HG03064 (cell line): ENCODE results near the gene SF3B3.

Experiments used
- ATAC-seq: cut with Tn5 transposase; IDR thresholded peaks from one replicate; pipeline ENCODE4 v1.9.1; 2021; ENCODE audit warnings: low read depth; ENCODE audit not compliant: unreplicated experiment

SF3B3 gene

DNA sequence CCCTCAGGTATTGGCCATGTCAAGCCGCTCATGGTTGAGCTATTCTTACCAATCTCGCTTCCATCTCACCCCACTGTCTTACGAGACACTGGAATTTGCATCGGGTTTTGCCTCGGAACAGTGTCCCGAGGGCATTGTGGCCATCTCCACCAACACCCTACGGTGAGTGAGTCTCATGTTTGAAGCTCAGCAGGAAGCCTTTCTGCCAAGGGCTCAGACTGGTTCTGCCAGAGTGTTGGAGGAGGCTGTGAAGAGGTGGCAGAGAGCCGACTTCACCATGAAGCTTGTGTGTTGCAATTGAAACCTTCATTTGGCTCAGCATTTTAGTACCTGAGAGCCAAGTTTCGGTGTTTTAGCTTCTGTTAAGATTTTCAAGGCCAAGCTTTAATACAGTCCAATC, 38.0 kb downstream of the SF3B3 start:
- no peak for ATAC-seq

DNA sequence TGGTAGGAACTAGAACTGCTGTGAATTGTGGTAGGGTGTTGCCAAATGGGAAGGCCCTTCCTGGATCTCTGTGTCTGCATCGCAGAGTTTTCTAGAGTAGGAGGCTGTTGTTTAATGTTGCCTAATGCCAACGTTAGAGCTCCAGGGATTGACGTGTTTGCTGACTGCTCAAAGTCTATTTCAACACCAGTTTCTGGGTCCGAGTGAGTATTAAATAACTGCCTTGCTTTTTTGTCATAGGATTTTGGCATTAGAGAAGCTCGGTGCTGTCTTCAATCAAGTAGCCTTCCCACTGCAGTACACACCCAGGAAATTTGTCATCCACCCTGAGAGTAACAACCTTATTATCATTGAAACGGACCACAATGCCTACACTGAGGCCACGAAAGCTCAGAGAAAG, 40.0 kb downstream of the SF3B3 start:
- no peak for ATAC-seq

DNA sequence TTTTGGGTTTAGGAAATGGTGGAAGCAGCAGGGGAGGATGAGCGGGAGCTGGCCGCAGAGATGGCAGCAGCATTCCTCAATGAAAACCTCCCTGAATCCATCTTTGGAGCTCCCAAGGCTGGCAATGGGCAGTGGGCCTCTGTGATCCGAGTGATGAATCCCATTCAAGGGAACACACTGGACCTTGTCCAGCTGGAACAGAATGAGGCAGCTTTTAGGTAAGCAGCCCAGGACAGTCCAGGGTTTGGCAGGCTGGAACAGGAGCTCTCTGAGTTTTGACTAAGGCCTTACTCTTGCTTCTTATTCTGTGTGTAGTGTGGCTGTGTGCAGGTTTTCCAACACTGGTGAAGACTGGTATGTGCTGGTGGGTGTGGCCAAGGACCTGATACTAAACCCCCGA, 41.4 kb downstream of the SF3B3 start:
- ATAC-seq, result no peak

DNA sequence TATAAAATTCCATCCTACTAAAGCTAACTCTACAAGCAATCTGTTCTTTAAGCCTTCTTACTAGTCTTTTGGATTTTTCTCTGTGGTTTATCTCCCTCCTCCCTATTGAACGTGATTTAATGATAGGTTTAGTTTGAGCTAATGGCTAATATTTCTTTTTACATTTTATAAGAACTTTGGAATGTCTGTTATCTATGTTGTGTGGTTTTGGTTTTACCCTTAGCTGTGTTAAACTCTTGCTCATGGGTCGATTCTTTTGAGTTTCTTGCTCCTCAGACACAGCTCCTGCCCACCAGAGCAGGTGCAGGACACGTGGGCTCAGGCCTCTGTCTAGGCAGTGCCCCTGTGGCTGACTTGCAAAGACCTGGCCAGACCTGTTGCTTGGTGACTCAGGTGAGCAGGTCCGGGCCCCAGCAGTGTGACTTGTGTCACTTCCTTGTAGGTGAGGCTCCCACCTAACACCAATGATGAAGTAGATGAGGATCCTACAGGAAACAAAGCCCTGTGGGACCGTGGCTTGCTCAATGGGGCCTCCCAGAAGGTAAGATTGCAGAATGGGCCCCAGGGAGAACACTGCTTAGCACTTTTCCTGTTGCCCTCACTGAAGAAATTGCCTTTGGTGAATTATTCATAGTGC, 45.1 kb downstream of the SF3B3 start:
- ATAC-seq, result no peak

DNA sequence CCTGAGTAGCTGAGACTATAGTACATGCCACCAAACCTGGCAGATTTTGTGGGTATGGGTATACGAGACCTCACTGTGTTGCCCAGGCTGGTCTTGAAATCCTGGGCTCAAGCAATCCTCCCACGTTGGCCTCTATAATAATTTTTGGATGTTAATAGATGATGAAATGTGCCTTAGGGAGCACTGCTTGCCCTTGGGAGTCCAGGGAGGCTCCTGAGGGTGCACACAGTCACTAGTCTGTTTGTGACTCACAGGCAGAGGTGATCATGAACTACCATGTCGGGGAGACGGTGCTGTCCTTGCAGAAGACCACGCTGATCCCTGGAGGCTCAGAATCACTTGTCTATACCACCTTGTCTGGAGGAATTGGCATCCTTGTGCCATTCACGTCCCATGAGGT, 46.1 kb downstream of the SF3B3 start:
- no peak for ATAC-seq

DNA sequence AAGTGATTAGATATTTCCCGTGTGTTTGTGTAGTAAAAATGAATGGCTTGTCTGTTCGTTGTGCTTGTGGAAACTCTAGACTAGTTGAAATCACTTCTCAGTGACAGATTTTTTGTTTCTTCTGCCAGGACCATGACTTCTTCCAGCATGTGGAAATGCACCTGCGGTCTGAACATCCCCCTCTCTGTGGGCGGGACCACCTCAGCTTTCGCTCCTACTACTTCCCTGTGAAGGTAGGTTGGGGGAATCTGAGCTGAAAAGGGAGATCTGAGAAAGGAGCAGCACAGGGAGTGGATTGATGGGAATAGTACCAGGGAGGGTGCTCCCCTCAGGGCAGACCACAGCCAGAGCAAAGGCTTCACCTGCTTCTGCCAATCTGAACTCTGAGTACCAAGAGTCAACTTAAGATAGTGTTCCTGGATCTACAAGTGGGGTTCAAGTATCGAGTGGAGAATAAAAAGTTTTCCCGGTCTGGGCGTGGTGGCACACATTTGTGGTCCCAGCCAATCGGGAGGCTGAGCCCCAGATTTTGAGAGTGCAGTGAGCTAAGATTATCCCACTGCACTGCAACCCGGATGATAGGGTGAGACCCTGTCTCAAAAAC, 47.5 kb downstream of the SF3B3 start:
- no peak for ATAC-seq

DNA sequence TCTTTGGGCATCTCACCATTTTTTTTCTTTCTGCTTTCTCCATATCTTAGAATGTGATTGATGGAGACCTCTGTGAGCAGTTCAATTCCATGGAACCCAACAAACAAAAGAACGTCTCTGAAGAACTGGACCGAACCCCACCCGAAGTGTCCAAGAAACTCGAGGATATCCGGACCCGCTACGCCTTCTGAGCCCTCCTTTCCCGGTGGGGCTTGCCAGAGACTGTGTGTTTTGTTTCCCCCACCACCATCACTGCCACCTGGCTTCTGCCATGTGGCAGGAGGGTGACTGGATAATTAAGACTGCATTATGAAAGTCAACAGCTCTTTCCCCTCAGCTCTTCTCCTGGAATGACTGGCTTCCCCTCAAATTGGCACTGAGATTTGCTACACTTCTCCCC, 48.0 kb downstream of the SF3B3 start:
- ATAC-seq, result no peak

DNA sequence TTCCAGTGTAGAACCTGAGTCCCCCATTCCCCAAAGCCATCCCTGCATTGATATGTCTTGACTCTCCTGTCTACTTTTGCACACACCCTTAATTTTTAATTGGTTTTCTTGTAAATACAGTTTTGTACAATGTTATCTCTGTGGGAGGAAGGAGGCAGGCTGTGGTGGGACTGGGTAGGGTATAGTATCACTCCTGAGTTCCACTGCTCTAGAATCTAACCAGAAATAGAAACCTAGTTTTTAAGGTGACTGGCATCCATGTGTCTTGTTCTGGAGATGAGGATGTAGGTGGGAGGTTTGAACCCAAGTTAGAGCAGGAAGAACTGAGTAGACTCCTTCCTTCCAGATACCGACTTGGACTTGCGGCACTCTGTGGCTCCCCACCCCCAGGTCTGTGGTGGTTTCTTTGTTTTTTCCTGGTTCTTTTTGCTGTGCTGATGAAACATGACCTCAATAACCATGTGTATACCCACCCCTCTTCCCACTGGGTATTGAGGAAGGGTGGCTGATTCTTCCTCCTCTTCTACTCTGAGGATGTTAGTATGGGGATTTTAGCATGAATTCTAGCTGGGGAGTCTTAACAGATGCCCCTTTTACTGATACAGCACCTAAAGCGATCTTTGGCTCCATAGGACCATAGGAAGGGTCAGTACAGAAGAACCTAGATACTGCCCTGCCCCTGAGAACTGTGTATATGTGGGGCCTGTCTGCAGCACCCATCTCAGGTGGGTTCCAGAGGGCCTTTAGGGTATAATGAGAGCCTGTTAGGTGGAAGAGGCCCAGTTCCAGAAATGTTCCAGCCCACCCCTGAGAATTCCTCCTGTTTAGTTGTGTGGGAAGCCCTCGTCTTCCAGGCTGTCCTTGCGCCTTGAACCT, 48.7 kb downstream of the SF3B3 start:
- no peak for ATAC-seq

DNA sequence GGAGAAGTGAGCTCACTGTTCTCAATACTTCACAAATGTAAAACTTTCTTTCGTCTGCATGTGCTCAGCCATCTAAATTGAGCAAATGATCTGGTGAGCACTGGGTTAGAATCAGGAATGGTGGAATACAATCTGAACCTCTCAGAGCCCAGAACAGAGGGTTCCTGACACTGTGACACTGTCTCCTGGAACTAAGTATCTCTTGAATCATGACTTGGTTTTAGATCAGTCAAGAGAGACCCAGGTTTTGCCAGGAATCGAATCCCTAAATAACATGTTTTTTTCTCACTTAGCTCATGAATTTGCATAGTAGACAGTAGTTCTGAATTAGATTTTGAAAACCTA, 49.3 kb downstream of the SF3B3 start:
- no peak for ATAC-seq

DNA sequence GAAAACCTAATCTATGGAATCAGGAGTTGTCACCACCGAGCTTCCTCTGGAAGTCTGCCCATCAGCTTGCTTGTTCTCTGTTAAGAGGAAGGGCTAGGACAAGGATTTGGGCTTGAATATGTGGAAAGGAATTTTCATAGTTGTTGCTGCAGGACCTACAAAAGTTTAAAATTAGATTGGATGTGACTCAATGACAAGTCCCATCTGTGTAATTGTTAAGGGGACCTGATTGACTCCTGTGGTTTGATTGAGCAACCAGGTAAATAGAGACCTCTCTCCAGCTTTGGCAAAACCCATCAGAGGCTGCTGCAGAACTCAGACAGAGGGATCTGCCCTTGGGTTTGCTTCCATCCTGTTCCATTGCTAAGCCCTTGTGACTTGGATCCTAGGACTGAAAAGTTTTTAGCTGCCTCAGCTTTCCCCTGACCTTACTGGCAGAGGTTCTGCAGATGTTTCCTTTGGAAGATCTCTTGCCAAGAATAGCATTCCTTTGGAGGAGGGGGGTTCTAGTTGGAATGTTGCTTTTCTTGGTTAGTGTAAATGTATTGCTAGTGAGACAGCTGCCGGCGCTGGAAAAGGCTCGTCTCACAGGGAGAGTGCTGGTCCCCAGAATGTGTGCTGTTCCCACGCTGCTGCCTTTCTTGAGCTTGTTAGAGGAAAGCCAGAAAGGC, 50.0 kb downstream of the SF3B3 start:
- ATAC-seq, result no peak

DNA sequence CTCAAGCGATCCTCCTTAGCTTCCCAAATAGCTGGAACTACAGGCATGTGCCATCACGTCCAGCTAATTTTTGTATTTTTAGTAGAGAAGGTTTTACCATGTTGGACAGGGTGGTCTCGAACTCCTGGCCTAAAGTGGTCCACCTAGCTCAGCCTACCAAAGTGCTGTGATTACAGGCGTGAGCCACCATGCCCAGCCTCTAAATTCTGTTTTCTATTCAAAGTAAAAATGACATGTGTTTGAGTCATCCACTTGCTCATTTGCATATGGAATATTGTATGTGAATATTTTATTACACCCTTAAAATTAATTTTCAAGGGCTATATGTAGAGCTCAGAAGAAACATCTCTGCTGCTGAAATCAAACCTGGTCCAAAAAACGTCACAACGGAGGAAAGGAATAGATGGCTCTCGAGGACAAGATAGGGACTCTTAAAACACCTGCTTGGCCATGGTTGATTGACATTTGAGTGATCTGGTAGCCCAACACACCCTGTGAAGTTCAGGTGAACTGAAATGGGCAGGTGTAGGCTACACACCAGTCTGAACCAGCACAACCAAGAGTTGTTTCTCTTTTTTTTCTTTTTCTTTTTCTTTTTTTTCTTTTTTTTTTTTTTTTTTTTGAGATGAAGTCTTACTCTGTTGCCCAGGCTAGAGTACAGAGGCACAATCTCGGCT, 51.1 kb downstream of the SF3B3 start:
- no peak for ATAC-seq

DNA sequence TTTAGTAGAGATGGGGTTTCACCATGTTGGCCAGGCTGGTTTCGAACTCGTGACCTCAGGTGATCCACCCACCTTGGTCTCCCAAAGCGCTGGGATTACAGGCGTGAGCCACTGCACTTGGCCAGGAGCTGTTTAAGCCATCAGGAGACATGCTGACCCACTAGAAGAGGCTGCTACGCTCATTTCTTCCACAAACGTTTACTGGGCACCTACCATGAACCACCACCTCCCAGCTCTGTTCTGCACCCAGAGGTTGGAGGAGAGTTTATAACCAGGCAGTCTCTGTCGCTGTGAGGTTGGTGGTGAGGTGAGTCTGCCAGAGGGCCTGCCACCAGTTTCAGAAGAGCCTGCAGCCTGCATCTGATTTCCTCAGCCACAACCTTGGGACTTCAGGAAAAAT, 51.8 kb downstream of the SF3B3 start:
- no peak for ATAC-seq

DNA sequence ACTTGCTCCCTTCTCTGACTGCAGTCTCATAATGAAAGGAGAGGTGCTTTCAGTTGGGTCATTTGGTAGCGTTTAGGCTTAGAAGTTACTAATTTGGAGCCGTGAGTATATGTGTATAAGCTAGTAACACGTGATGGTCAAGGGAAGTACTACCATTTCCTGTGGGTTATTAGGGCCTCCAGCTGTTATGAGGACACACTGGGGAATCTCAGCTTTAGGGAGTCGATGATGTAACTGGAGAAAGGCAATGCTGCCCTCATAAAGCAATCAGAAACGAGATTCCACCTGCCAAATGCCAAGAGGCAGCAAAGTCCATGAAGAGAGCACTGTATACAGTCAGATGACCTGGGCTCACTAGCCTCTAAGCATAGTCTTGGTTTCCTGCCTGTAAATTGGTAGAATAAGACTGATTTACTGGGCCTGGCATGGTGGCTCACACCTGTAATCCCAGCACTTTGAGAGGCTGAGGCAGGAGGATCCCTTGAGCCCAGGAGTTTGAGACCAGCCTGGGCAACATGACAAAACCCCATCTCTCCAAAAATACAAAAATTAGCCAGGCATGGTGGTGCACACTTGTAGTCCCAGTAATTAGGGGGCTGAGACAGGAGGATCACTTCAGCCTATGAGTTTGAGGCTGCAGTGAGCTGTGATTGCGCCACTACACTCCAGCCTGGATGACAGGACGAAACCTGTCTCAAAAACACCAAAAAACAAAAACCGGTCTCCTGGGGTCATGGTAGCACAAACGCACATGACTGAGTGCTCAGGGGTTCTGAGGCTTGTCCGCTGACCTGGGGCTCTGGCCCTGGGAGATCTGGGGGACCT, 53.0 kb downstream of the SF3B3 start:
- peak; percentile 91 for ATAC-seq

DNA sequence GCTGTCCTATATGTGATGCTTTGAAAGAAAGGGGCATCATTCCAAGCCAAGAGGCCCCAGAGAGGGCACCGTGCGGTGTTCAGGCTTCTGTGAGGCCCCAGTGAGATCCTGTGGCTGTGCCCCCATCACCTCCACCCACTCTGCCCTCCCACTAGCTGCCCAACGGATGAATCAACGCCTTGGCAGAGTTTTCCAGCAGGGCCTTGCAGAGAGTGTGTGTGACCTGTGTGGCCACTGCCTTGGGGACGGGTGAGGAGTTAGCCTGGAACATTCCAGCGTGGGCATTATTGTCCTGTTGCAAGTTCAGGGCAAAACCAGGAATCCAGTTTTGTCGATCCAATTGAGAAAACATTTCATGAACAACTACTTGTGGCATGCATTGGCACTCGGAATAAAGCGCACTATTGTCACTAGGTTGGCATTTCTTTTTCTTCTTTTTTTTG, 53.7 kb downstream of the SF3B3 start:
- ATAC-seq, result no peak

DNA sequence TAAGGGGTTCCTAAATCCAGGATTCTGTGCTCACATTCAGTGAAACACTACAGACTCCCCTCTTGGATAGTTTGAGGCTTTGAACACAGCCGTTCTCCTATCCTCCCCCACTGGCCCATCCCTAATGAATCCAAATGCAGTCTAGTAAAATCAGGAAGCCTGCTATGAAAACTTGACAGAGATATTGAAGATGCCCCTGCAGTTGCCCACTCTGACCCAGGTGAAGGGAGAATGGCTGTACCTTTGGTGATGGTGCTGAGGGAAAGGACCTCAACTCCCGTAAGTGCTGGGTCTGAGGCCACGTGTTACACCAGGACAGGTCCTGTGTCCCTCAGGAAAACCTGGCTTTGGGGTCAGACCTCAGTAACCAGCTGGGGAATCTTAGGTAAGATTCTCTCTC, 54.4 kb downstream of the SF3B3 start:
- no peak for ATAC-seq

DNA sequence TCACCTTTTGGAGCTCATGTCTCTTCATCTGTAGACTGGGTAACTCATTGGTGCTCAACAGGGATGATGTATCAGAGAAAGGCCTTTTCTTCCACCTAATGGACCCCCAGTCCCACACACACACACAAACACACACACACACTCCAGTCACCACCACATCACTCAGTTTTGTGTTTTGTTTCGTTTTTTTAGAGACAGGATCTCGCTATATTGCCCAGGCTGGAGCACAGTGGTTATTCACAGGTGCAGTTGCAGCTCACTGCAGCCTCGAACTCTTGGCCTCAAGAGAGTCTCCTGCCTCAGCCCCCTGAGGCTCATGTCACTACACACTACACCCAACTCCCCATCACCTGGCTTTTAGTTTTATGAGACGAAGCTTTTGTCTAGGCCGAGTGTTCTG, 55.6 kb downstream of the SF3B3 start:
- no peak for ATAC-seq

DNA sequence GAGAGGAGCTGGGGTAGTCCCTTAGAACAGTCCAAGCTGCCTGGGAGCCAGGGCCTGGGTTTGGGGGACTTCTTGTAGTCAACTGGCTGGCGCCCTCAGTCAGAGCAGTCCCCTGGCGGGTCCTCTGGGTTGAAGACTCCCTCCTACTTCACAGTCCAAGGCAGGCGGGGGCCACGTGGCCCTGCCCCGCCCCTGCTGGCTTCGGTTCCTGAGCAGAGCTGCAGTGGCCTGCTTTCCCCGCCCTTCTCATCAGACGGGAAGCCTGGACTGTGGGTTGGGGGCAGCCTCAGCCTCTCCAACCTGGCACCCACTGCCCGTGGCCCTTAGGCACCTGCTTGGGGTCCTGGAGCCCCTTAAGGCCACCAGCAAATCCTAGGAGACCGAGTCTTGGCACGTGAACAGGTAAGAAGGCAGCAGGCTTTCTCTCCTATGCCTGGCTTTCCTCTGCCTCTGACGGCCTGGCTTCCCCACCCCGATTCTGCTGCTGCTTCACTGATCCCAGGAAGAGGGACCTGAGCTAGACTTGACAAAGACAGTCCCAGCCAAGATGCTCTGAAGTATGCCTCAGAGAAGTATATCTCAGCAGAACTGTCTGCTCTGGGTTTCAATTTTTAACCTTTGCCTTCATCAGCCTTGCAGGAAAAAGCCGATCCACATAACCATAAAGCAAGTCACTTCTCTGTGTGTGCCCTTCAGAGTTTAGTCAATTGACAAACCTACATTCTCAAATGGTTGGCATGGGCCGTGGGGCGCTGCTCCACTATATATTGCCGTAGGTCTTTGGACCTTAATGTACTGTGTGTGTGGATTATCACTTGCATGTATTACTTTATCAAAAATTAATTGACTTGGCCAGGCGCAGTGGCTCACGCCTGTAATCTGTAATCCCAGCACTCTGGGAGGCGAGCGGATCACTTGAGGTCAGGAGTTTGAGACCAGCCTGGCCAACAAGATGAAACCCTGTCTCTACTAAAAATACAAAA, 56.3 kb downstream of the SF3B3 start:
- no peak for ATAC-seq

DNA sequence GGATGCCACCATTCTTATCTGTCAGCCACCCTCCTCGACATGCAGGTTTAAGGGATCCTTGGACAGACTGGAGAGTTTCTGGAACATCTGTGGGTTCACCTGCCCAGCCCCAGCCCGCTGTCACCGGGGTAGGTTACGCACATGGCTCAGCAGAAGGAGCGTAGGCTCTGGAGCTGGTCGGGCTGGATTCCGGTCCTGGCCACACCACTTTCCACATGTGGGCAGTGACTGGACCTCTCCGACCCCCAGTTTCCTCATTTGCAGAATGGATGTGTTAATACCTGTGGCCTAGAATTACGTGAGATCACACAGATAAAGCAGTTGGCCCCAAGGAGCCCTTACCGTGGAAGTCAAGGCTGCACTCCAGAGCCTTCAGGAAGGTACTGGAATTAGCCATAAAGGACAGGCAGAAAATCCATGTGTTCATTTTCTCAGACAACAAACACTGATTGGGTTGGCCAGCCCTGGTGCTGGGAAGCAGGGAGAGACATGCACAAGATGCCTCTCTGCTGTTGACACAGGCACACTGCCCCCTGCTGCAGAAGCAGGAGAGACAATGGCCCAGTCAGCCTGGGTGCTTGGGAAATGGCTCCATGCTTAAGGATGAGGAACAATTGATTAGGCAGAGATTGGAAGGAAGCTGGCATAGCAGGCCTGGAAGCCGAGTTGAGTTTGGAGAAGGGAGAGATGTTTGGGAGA, 58.8 kb downstream of the SF3B3 start:
- ATAC-seq, result no peak
